K562 (cell line): ENCODE data around the gene HOXC10. TPM values are rescaled to one million over a fixed set of nuclear protein-coding genes. Genes with fewer than 3 reads are reported as not detected.

Experiments
- ATAC-seq: fragments of 200-7000 bp; cut with Tn5 transposase; 3 replicates; pipeline ENCODE4 v1.9.1; 2020; ENCODE audit warnings: moderate library complexity
- BruUV-seq: library from RNA; stranded (reverse); fragments of 400-500 nt; replicated peaks from 2 replicates; lab custom pipeline; 2021; lab: Mats Ljungman, UMichigan
- CTCF ChIA-PET: fragments of 300-600 bp; formaldehyde crosslinking; extraction: SDS; loops from one replicate; lab custom pipeline; 2021; ENCODE audit warnings: low intra/inter-chr PET ratio; lab: Yijun Ruan, JAX
- POLR2A ChIA-PET: fragments of 300-600, 350-650 bp; sonication (Branson Sonifier 250); formaldehyde crosslinking; extraction: SDS; loops from one replicate; lab custom pipeline; 2021; ENCODE audit warnings: antibody characterized with exemption, inconsistent platforms; lab: Yijun Ruan, JAX
- DNase-seq, 4 experiments: peaks; one replicate each; pipeline versions ENCODE4 v3.0.0 to v3.0.0-alpha.2; 2011 to 2018; ENCODE audit warnings: low spot score in 3 of 4, mixed read lengths in 3 of 4; ENCODE audit errors: extremely low read depth in 1 of 4
- FAIRE-seq: peaks from 2 replicates; lab custom pipeline; 2011; peaks lifted over from hg19 to GRCh38; lab: Jason Lieb, UNC
- H2AFZ ChIP-seq: 2 replicates; pipeline ENCODE4 v1.6.0; 2011; ENCODE audit warnings: low read depth, low read length, control low read depth, inconsistent platforms
- H3K27ac ChIP-seq: fragments of 200-600 bp; 3 replicates; pipeline ENCODE4 v1.8.0; 2011; ENCODE audit warnings: low read depth, mild to moderate bottlenecking, control low read depth, inconsistent platforms, low read length, moderate library complexity, mixed read lengths; ENCODE audit errors: extremely low read depth
- H3K27me3 ChIP-seq, 2 experiments: fragments of 300-600 bp in 1 of 2; 2 replicates in 1 of 2; 3 replicates in 1 of 2; pipeline versions ENCODE4 v1.6.0 to v1.8.0; 2011; ENCODE audit warnings: inconsistent platforms in 2 of 2, low read length in 2 of 2, mild to moderate bottlenecking in 1 of 2, mixed read lengths in 1 of 2, moderate library complexity in 1 of 2; ENCODE audit not compliant: control insufficient read depth in 2 of 2, insufficient read depth in 2 of 2
- H3K36me3 ChIP-seq: fragments of 300-600 bp; 3 replicates; pipeline ENCODE4 v1.8.0; 2011; ENCODE audit warnings: mild to moderate bottlenecking, low read length, inconsistent platforms; ENCODE audit not compliant: control insufficient read depth, insufficient read depth
- H3K4me1 ChIP-seq, 2 experiments: fragments of 200-600 bp in 1 of 2; replicated peaks in 1 of 2; 2 replicates in 1 of 2; 3 replicates in 1 of 2; pipeline versions ENCODE4 v1.5.1 to v1.8.0; 2011; ENCODE audit warnings: inconsistent platforms in 2 of 2, low read length in 2 of 2, mild to moderate bottlenecking in 1 of 2, mixed read lengths in 1 of 2, moderate library complexity in 1 of 2; ENCODE audit not compliant: control insufficient read depth in 2 of 2, insufficient read depth in 2 of 2
- H3K4me2 ChIP-seq: 2 replicates; pipeline ENCODE4 v1.6.1; 2011; ENCODE audit warnings: low read length, control low read depth, inconsistent platforms, mixed read lengths; ENCODE audit not compliant: insufficient read depth
- H3K4me3 ChIP-seq: fragments of 200-600 bp; sonication (generic), shearing (Covaris generic); 2 replicates; pipeline ENCODE4 v1.5.1; 2016; ENCODE audit warnings: control low read depth, inconsistent platforms
- H3K79me2 ChIP-seq: fragments of 200-600 bp; 3 replicates; pipeline ENCODE4 v1.8.0; 2011; ENCODE audit warnings: low read length, inconsistent platforms; ENCODE audit not compliant: control insufficient read depth, insufficient read depth
- H3K9ac ChIP-seq, 2 experiments: 2 replicates each; pipeline versions ENCODE4 v1.6.0 to v1.6.1; 2011; ENCODE audit warnings: low read depth in 2 of 2, low read length in 2 of 2, control low read depth in 1 of 2, inconsistent platforms in 1 of 2, mild to moderate bottlenecking in 1 of 2, mixed read lengths in 1 of 2; ENCODE audit not compliant: insufficient read depth in 1 of 2
- H3K9me1 ChIP-seq: one replicate; pipeline ENCODE4 v1.6.0; 2011; ENCODE audit warnings: inconsistent platforms, mild to moderate bottlenecking, low read length, moderate library complexity; ENCODE audit not compliant: control insufficient read depth, insufficient read depth
- H3K9me3 ChIP-seq: replicated peaks from 2 replicates; pipeline ENCODE4 v1.5.1; 2011; ENCODE audit warnings: low read depth, low read length, inconsistent platforms; ENCODE audit not compliant: control insufficient read depth, insufficient read depth
- H4K20me1 ChIP-seq: replicated peaks from 2 replicates; pipeline ENCODE4 v1.6.1; 2011; ENCODE audit warnings: low read length, inconsistent platforms, mixed read lengths; ENCODE audit not compliant: control insufficient read depth, insufficient read depth
- ARID1B ChIP-seq: fragments of 450-650 bp; IDR thresholded peaks from 2 replicates; pipeline ENCODE4 v1.6.1; 2016; ENCODE audit warnings: antibody characterized with exemption, mild to moderate bottlenecking, inconsistent platforms
- CREM ChIP-seq: IDR thresholded peaks from 2 replicates; pipeline ENCODE4 v1.6.1; 2014; ENCODE audit warnings: antibody characterized with exemption, low read depth
- DNMT1 ChIP-seq: fragments of 450-650 bp; IDR thresholded peaks from 2 replicates; pipeline ENCODE4 v1.6.1; 2016; ENCODE audit warnings: antibody characterized with exemption, mild to moderate bottlenecking
- GABPB2 ChIP-seq: fragments of 250-450 bp; sonication (Bioruptor Pico); conservative IDR thresholded peaks from 2 replicates; pipeline ENCODE4 v1.5.1; 2021; ENCODE audit warnings: mild to moderate bottlenecking
- KAT7 ChIP-seq: sonication (generic); formaldehyde crosslinking; IDR thresholded peaks from 2 replicates; pipeline ENCODE4 v1.8.0; 2022; ENCODE audit warnings: missing genetic modification reagents, mild to moderate bottlenecking, borderline replicate concordance
- SREBF2 ChIP-seq: sonication (generic); formaldehyde crosslinking; IDR thresholded peaks from 2 replicates; pipeline ENCODE4 v1.4.0; 2020; ENCODE audit warnings: mild to moderate bottlenecking, missing genetic modification reagents
- THAP12 ChIP-seq: fragments of 250-450 bp; sonication (Bioruptor Pico); IDR thresholded peaks from 2 replicates; pipeline ENCODE4 v1.9.0; 2021; ENCODE audit warnings: mild to moderate bottlenecking, inconsistent platforms
- ZEB2 ChIP-seq: fragments of 450-650 bp; IDR thresholded peaks from 2 replicates; pipeline ENCODE4 v1.6.1; 2016
- ZNF174 ChIP-seq: fragments of 250-450 bp; sonication (Bioruptor Pico); IDR thresholded peaks from 2 replicates; pipeline ENCODE4 v1.4.0; 2020; ENCODE audit warnings: mild to moderate bottlenecking
- ZNF354B ChIP-seq: fragments of 250-450 bp; sonication (Bioruptor Pico); IDR thresholded peaks from 2 replicates; pipeline ENCODE4 v1.4.0; 2020
- ZNF384 ChIP-seq: IDR thresholded peaks from 2 replicates; pipeline ENCODE4 v1.6.1; 2012; ENCODE audit warnings: low read depth, low read length, improper control_type of control experiment
- ZNF668 ChIP-seq: fragments of 250-450 bp; sonication (Bioruptor Pico); IDR thresholded peaks from 2 replicates; pipeline ENCODE4 v1.8.0; 2022; ENCODE audit warnings: mild to moderate bottlenecking, inconsistent platforms
- ZNF830 ChIP-seq: fragments of 250-450 bp; sonication (Bioruptor Pico); IDR thresholded peaks from 2 replicates; pipeline ENCODE4 v1.5.0; 2021; ENCODE audit warnings: mild to moderate bottlenecking
- WGBS: fragments of 100-300 bp; shearing (Covaris generic); methylation state at CpG from one replicate; pipeline ENCODE4 v1.1.6; 2016; ENCODE audit warnings: low coverage, mixed read lengths; ENCODE audit not compliant: insufficient coverage; ENCODE audit errors: missing lambda C conversion rate; 5-methylcytosine and 5-hydroxymethylcytosine counted together
- in situ Hi-C: fragments of 300-500 bp; cut with MboI; formaldehyde crosslinking; loops from 4 replicates; pipeline ENCODE4 v1.15.0; 2018; ENCODE audit warnings: inconsistent platforms, mixed read lengths
- intact Hi-C: fragments of 100-400 bp; cut with micrococcal nuclease; formaldehyde crosslinking; loops from 2 replicates; pipeline ENCODE4 v1.14.2; 2022
- polyA plus RNA-seq, 8 experiments: library from polyadenylated mRNA; depleted of rRNA in 4 of 8; stranded (reverse) in 5 of 8; unstranded in 3 of 8; fragments of >200 nt; fragmentation: Nextera tagmentation in 2 of 8; fragmentation: Illumina TruSeq in 1 of 8; extraction: Ambion mirVana in 2 of 8; extraction: Trizol in 1 of 8; gene quantifications; 2 replicates each; pipeline versions ENCODE4 v1.2.1 to v1.2.3, GENCODE V29; 2011 to 2014; ENCODE audit warnings: inconsistent platforms in 1 of 8, missing spikeins in 1 of 8
- total RNA-seq, 7 experiments: library from RNA; depleted of rRNA in 6 of 7; stranded (reverse); fragments of >200 nt in 6 of 7; fragmentation: Illumina TruSeq in 2 of 7; extraction: Trizol in 2 of 7; gene quantifications; 2 replicates each; pipeline versions ENCODE4 v1.2.1 to v1.2.3, GENCODE V29; 2011 to 2021; ENCODE audit warnings: low replicate concordance in 1 of 7
- TF ChIP-seq, protein P1 (sequence below): fragments of 450-650 bp; conservative IDR thresholded peaks from 2 replicates; pipeline ENCODE4 v1.6.1; 2016; ENCODE audit warnings: missing genetic modification characterization, low read depth, mild to moderate bottlenecking, control low read depth, missing compliant biosample characterization

HOXC10 gene
- total and polyA plus RNA-seq, 9 of the 15 experiments (the other 6 are each of a cell fraction or from before 2014, with no cell fraction given) = 0.13 to 0.77 (median 0.35) TPM; not detected in 2

GRCh38 chr12:54019924-54020590 is 35.1 kb downstream of the HOXC10 start (continued):
- TF ChIP-seq CREM (no peak), ARID1B (no peak), GABPB2 (CRISPR knock-in tag) (no peak), ZNF354B (CRISPR knock-in tag) (no peak), SREBF2 (CRISPR knock-in tag) (no peak), ZNF174 (CRISPR knock-in tag) (no peak)
- TF ChIP-seq, protein P1, sequence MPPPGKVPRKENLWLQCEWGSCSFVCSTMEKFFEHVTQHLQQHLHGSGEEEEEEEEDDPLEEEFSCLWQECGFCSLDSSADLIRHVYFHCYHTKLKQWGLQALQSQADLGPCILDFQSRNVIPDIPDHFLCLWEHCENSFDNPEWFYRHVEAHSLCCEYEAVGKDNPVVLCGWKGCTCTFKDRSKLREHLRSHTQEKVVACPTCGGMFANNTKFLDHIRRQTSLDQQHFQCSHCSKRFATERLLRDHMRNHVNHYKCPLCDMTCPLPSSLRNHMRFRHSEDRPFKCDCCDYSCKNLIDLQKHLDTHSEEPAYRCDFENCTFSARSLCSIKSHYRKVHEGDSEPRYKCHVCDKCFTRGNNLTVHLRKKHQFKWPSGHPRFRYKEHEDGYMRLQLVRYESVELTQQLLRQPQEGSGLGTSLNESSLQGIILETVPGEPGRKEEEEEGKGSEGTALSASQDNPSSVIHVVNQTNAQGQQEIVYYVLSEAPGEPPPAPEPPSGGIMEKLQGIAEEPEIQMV (tag) = no peak

DNA sequence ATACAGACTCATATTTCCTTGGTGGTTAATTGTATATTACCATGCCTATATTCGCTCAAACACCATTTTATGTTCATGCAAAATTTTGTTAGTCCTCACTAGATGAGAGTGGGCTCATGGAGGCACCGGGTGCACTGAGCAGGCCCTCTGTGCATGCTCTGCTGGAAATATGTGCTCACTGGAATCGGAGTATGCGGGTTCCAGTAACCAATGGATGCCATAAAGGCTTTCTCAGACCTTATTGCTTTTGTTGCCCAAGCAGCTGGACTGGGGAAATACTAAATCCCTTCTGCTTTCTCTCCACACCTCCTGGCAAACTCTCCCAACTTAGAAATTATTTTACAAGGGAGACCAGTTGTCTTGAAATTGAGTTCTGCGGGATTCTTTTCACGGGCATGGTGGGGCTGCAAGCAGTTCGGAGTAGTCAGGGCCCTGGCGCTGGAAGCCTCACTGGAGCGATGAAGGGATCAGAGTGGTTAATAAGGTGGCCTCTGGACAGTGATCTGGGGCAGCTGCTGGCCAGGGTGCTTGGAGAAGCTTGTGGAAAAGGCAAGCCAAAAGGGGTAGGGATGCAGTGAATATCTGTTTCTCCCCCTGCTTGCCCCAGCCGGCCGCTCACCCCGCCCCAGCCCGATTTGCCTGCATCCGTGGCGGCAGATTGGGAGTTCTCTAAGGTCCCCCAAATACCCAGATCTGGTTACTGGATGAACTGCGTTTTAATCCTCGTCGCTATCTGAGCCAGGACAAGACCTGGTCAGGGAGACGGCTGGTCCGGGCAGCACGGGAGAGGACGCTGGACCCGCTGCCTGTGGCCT is 35.9 kb downstream of the HOXC10 start:
- H3K36me3 ChIP-seq = no peaks in the 10 kb centered on the region
- no peak overlapping the region for H3K4me3 ChIP-seq
- DNase-seq = no peak
- no peak overlapping the region for H3K4me2 ChIP-seq
- peaks cover 3% of the 10 kb centered on the region; the same call in 2 of the 3 replicates for H3K79me2 ChIP-seq
- FAIRE-seq = no peak
- TF ChIP-seq ZNF830 (CRISPR knock-in tag) (no peak), ZNF384 (no peak), ZNF668 (CRISPR knock-in tag) (no peak), THAP12 (CRISPR knock-in tag) (no peak), DNMT1 (no peak), ZEB2 (no peak), KAT7 (CRISPR knock-in tag) (no peak)
- H3K27ac ChIP-seq = no peak overlapping the region
- intact Hi-C loops (no loop called here), in situ Hi-C loops (loop anchor here (10.0 kb wide), 1 partner anchor 174 kb away; no protein-coding TSS in a partner anchor)
- no peaks in the 10 kb centered on the region for H4K20me1 ChIP-seq
- 84% methylated on average over 22 of the region's 23 CpGs for WGBS
- no peaks in the 10 kb centered on the region for H3K27me3 ChIP-seq
- no peaks in the 10 kb centered on the region for H3K9me1 ChIP-seq
- no TSS peak for BruUV-seq
- no peaks in the 10 kb centered on the region for H3K9me3 ChIP-seq
- no peak overlapping the region for H2AFZ ChIP-seq
- CTCF ChIA-PET = no interaction called here
- POLR2A ChIA-PET = no interaction called here
- no peak for ATAC-seq
- H3K9ac ChIP-seq = peak overlapping the region in 1 of 2 experiments; percentile 73; a peak in 2 of 4 replicates
- peaks cover 10 to 49% of the 10 kb centered on the region in 2 experiments for H3K4me1 ChIP-seq
